NCI-H524 (cell line): Measurements from ENCODE around the gene ITGBL1.

Source experiments
- DNase-seq, 2 experiments: peaks; one replicate each; lab custom pipeline; 2025; lab: John Stamatoyannopoulos, UW

ITGBL1 gene

GRCh38 chr13:101747039-101747438 lies 294.6 kb downstream of the ITGBL1 start:
- DNase-seq, result no peak

- no peak for DNase-seq
Measured at GRCh38 chr13:101749584-101749983, 297.1 kb downstream of the ITGBL1 start.

GRCh38 chr13:101751488-101751887 lies 299.0 kb downstream of the ITGBL1 start:
- peak; percentile 67 to 86 for DNase-seq

GRCh38 chr13:101752432-101752831 lies 300.0 kb downstream of the ITGBL1 start:
- DNase-seq, result no peak

- DNase-seq, result no peak
Measured at GRCh38 chr13:101755228-101755887, 302.9 kb downstream of the ITGBL1 start.

GRCh38 chr13:101757446-101758039 lies 305.1 kb downstream of the ITGBL1 start:
- DNase-seq, result peak in 1 of 2 experiments; percentile 67

GRCh38 chr13:101763191-101763590 lies 310.7 kb downstream of the ITGBL1 start:
- DNase-seq, result no peak
